Measurements from ENCODE around the gene CATSPER4.

The CATSPER4 gene

GRCh38 chr1:26190373-26190987, at the start of gene CATSPER4:
Gene CATSPER4 (plus strand): TSS chr1:26190602. CDS start chr1:26190628, 26 bp downstream.
- DNase-seq (ENCODE audit: low read depth), result no peak

- no peak for DNase-seq (ENCODE audit: low read depth)
Measured at GRCh38 chr1:26142159-26142558, 48.2 kb upstream of the CATSPER4 start.

GRCh38 chr1:26145041-26145959, 45.1 kb upstream of the CATSPER4 start:
- DNase-seq (ENCODE audit: low read depth), result no peak

GRCh38 chr1:26145960-26146294, 44.5 kb upstream of the CATSPER4 start:
- DNase-seq (ENCODE audit: low read depth), result no peak

GRCh38 chr1:26148887-26149286, 41.5 kb upstream of the CATSPER4 start:
- no peak for DNase-seq (ENCODE audit: low read depth)

GRCh38 chr1:26153966-26154532, 36.4 kb upstream of the CATSPER4 start:
- no peak for DNase-seq (ENCODE audit: low read depth)

- DNase-seq (ENCODE audit: low read depth), result no peak
Measured at GRCh38 chr1:26154750-26155149, 35.7 kb upstream of the CATSPER4 start.

GRCh38 chr1:26155370-26156284, 34.8 kb upstream of the CATSPER4 start:
- no peak for DNase-seq (ENCODE audit: low read depth)

GRCh38 chr1:26156285-26157038, 33.9 kb upstream of the CATSPER4 start:
- DNase-seq (ENCODE audit: low read depth), result no peak

GRCh38 chr1:26158271-26158907, 32.0 kb upstream of the CATSPER4 start:
- no peak for DNase-seq (ENCODE audit: low read depth)

- no peak for DNase-seq (ENCODE audit: low read depth)
Measured at GRCh38 chr1:26158908-26159742, 31.3 kb upstream of the CATSPER4 start, which contains the start of gene FAM110D. Gene FAM110D (plus strand): TSS chr1:26159079. CDS start chr1:26161292, 2,213 bp downstream.

- no peak for DNase-seq (ENCODE audit: low read depth)
Measured at GRCh38 chr1:26159743-26160039, 30.7 kb upstream of the CATSPER4 start.

GRCh38 chr1:26160527-26161414, 29.6 kb upstream of the CATSPER4 start:
- DNase-seq (ENCODE audit: low read depth), result no peak

- DNase-seq (ENCODE audit: low read depth), result no peak
Measured at GRCh38 chr1:26161415-26162219, 28.8 kb upstream of the CATSPER4 start.

- no peak for DNase-seq (ENCODE audit: low read depth)
Measured at GRCh38 chr1:26162220-26162709, 28.1 kb upstream of the CATSPER4 start.

- DNase-seq (ENCODE audit: low read depth), result no peak
Measured at GRCh38 chr1:26163684-26164035, 26.7 kb upstream of the CATSPER4 start.

GRCh38 chr1:26164036-26164860, 26.2 kb upstream of the CATSPER4 start:
- peak; percentile 22 for DNase-seq (ENCODE audit: low read depth)

Data from stimulated activated CD8-positive, alpha-beta memory T cell treated with anti-CD3 and anti-CD28 coated beads, Interleukin-15, amount 100 ng/mL, for 24 hours (primary cell).